Hypothalamus (tissue), 51 donors: ENCODE results near the gene WASF2.
"Not testable (repeated sequence)": the region's sequence is repeated elsewhere in the genome, so short reads cannot be mapped to it uniquely, and the experiment has no call there.

Source experiments
- DNase-seq, 51 donors: peaks; one replicate each; lab custom pipeline; 2025; lab: John Stamatoyannopoulos, UW

WASF2 gene

GRCh38 chr1:27489973-27490741, at the start of gene WASF2:
WASF2 (minus strand) TSS chr1:27490167; CDS start chr1:27428890, 61,277 bp downstream.
- peak; percentile 48 to 99 (median 96) for DNase-seq

- DNase-seq: no peak
Measured at GRCh38 chr1:27538793-27539192, 48.8 kb upstream of the WASF2 start.

- not testable (repeated sequence) for DNase-seq
Measured at GRCh38 chr1:27538305-27538676, 48.3 kb upstream of the WASF2 start.

- peak in 44 of 51 donors; percentile 29 to 92 (median 68) for DNase-seq
Measured at GRCh38 chr1:27536767-27537166, 46.8 kb upstream of the WASF2 start.

- DNase-seq: peak in 36 of 51 donors; percentile 27 to 77 (median 56)
Measured at GRCh38 chr1:27536010-27536757, 46.2 kb upstream of the WASF2 start.

GRCh38 chr1:27535386-27535785, 45.4 kb upstream of the WASF2 start:
- no peak for DNase-seq

GRCh38 chr1:27531959-27532685, 42.2 kb upstream of the WASF2 start:
- DNase-seq: no peak

GRCh38 chr1:27530192-27530591, 40.2 kb upstream of the WASF2 start:
- no peak for DNase-seq

GRCh38 chr1:27529704-27530018, 39.7 kb upstream of the WASF2 start:
- no peak for DNase-seq

- peak in 42 of 51 donors; percentile 28 to 87 (median 62) for DNase-seq
Measured at GRCh38 chr1:27528818-27529703, 39.1 kb upstream of the WASF2 start.

GRCh38 chr1:27527890-27528817, 38.2 kb upstream of the WASF2 start:
- peak in 34 of 51 donors; percentile 15 to 78 (median 60) for DNase-seq

- DNase-seq: peak in 20 of 51 donors; percentile 17 to 65 (median 40)
Measured at GRCh38 chr1:27527223-27527889, 37.4 kb upstream of the WASF2 start.

- peak in 4 of 51 donors; percentile 31 to 61 (median 48) for DNase-seq
Measured at GRCh38 chr1:27526569-27527222, 36.7 kb upstream of the WASF2 start.

- DNase-seq: peak in 27 of 51 donors; percentile 13 to 52 (median 28)
Measured at GRCh38 chr1:27525296-27526272, 35.6 kb upstream of the WASF2 start.

GRCh38 chr1:27523337-27524020, 33.5 kb upstream of the WASF2 start:
- no peak for DNase-seq
